Endodermal cell (in vitro differentiated cells): ENCODE data around the gene MLLT6. TPM values are rescaled to one million over a fixed set of nuclear protein-coding genes. Genes with fewer than 3 reads are reported as not detected.

Experiments
- DNase-seq: peaks from one replicate; pipeline ENCODE4 v3.0.0-alpha.2; 2017
- H3K27ac ChIP-seq: 2 replicates; pipeline ENCODE4 v1.5.1; 2013; ENCODE audit warnings: mild to moderate bottlenecking, low read depth, low read length, moderate library complexity
- H3K27me3 ChIP-seq: 2 replicates; pipeline ENCODE4 v1.6.1; 2013; ENCODE audit warnings: mild to moderate bottlenecking, low read length, moderate library complexity; ENCODE audit not compliant: insufficient read depth, control insufficient read depth, poor library complexity, severe bottlenecking
- H3K36me3 ChIP-seq: 2 replicates; pipeline ENCODE4 v1.7.0; 2013; ENCODE audit warnings: mild to moderate bottlenecking, low read length, moderate library complexity; ENCODE audit not compliant: control insufficient read depth, insufficient read depth
- H3K4me1 ChIP-seq: one replicate; pipeline ENCODE4 v1.7.0; 2013; ENCODE audit warnings: low read length; ENCODE audit not compliant: control insufficient read depth, insufficient read depth
- H3K4me3 ChIP-seq: 2 replicates; pipeline ENCODE4 v1.5.1; 2013; ENCODE audit warnings: mild to moderate bottlenecking, low read length, moderate library complexity
- H3K9ac ChIP-seq: 2 replicates; pipeline ENCODE4 v1.6.1; 2013; ENCODE audit warnings: mild to moderate bottlenecking, low read length, moderate library complexity; ENCODE audit not compliant: poor library complexity, severe bottlenecking; ENCODE audit errors: extremely low read depth
- H3K9me3 ChIP-seq: 2 replicates; pipeline ENCODE4 v1.6.1; 2013; ENCODE audit warnings: mild to moderate bottlenecking, low read length, moderate library complexity; ENCODE audit not compliant: control insufficient read depth
- H3K27ac Mint-ChIP-seq: 2 replicates; pipeline ENCODE4 v1.8.0; 2020; ENCODE audit warnings: mixed read lengths
- H3K27me3 Mint-ChIP-seq: 2 replicates; pipeline ENCODE4 v1.8.0; 2021; ENCODE audit warnings: mild to moderate bottlenecking, mixed read lengths; ENCODE audit not compliant: insufficient read depth
- H3K36me3 Mint-ChIP-seq: 2 replicates; pipeline ENCODE4 v1.8.0; 2020; ENCODE audit warnings: low read depth, mixed read lengths
- H3K4me1 Mint-ChIP-seq: 2 replicates; pipeline ENCODE4 v1.8.0; 2020; ENCODE audit warnings: mixed read lengths
- H3K4me3 Mint-ChIP-seq: 2 replicates; pipeline ENCODE4 v1.8.0; 2020; ENCODE audit warnings: mild to moderate bottlenecking, moderate library complexity, mixed read lengths
- H3K9me3 Mint-ChIP-seq: 2 replicates; pipeline ENCODE4 v1.8.0; 2020; ENCODE audit warnings: mild to moderate bottlenecking, mixed read lengths
- WGBS, 2 experiments: methylation state at CpG; one replicate each; pipeline versions ENCODE4 v1.1.5 to v1.1.7; 2013; ENCODE audit warnings: missing lambda C conversion rate in 2 of 2, mixed read lengths in 1 of 2; ENCODE audit not compliant: insufficient coverage in 1 of 2, insufficient read length in 1 of 2; 5-methylcytosine and 5-hydroxymethylcytosine counted together
- total RNA-seq, 2 donors: library from RNA; stranded (reverse); fragmentation: NEBNext Ultra II Directional in 1 of 2; extraction: Animal tissue kit (Norgen Biotek cat#: 25700) in 1 of 2; gene quantifications; 2 replicates in 1 of 2; 3 replicates in 1 of 2; pipeline ENCODE4 v1.2.1, GENCODE V29; 2021
- TF ChIP-seq, protein P1 (sequence below): fragments of 200-600 bp; sonication (generic); conservative IDR thresholded peaks from 2 replicates; pipeline ENCODE4 v1.5.0; 2021; ENCODE audit warnings: antibody characterized with exemption, mild to moderate bottlenecking

Gene MLLT6
- total RNA-seq, 2 donors from 2014 or later: 112 to 127 TPM

DNA sequence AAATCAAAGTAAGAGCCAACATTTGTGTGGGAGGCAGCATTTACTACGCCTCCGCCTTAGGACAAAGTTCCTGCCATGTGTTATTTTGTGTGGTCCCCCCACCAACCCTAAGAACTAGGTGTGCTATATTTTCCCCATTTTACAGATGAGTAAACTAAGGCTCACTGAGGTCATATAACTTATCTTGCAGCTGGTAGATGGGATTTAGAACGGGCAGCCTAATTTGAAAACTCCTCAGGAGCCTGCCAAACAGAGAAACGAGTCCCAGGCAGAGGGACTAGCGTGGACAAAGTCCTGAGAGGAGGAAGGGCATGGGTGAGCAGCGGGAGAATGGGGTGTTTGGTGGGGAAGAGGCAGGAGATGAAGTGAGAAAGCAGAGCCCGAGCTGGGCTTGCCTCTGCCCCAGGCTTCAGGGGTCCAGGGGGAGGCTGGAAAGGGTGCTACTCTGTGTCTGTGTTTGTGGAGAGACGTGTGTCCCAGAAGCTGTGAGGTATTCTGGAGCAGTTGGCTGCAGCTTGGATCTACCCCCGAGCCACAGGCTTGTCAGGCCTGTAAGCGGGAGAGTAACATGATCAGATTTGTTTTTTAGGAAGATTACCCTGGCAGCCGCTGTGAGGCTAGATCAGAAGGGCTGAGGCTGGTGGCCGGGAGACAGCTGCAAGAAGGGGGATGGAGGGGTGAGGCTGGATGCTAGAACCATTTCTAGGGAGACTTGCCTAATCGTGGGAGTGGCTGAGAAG is 5.0 kb downstream of the MLLT6 start:
- Mint-ChIP-seq H3K4me1 (peaks cover 31% of the 10 kb centered on the region), H3K4me3 (no peak overlapping the region), H3K9me3 (no peaks in the 10 kb centered on the region), H3K27me3 (peaks cover 4% of the 10 kb centered on the region), H3K36me3 (peaks cover 50% of the 10 kb centered on the region), H3K27ac (no peak overlapping the region)
- Histone ChIP-seq H3K4me1 (peaks cover 9% of the 10 kb centered on the region), H3K9me3 (no peaks in the 10 kb centered on the region), H3K27me3 (no peaks in the 10 kb centered on the region), H3K9ac (no peak overlapping the region), H3K4me3 (no peak overlapping the region), H3K27ac (no peak overlapping the region), H3K36me3 (peaks cover 70% of the 10 kb centered on the region)
- 87 to 90% methylated on average over 9 to 13 of the region's 13 CpGs for WGBS, 2 experiments
- no peak for DNase-seq
- TF ChIP-seq, protein P1, sequence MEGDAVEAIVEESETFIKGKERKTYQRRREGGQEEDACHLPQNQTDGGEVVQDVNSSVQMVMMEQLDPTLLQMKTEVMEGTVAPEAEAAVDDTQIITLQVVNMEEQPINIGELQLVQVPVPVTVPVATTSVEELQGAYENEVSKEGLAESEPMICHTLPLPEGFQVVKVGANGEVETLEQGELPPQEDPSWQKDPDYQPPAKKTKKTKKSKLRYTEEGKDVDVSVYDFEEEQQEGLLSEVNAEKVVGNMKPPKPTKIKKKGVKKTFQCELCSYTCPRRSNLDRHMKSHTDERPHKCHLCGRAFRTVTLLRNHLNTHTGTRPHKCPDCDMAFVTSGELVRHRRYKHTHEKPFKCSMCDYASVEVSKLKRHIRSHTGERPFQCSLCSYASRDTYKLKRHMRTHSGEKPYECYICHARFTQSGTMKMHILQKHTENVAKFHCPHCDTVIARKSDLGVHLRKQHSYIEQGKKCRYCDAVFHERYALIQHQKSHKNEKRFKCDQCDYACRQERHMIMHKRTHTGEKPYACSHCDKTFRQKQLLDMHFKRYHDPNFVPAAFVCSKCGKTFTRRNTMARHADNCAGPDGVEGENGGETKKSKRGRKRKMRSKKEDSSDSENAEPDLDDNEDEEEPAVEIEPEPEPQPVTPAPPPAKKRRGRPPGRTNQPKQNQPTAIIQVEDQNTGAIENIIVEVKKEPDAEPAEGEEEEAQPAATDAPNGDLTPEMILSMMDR: no peak

DNA sequence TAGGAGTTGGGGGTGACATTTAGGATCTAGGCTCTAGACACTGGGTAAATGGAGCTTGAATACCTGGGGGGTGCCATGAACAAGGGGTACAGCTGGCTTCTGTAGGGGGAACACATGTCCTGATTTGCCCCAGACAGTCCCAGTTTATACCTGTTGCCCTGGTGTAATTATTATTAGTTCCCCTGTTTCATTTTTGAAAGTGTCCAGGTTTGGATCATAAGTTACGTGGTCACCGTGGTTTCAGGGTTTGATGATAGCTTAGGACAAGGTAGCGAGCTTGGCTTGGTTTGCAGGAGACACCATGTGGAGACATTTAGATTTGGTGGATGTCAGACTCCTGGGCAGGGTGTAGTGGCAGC is 5.5 kb downstream of the MLLT6 start:
- H3K9me3 Mint-ChIP-seq: no peaks in the 10 kb centered on the region
- H3K4me1 Mint-ChIP-seq: peaks cover 31% of the 10 kb centered on the region
- WGBS, 2 experiments: 95 to 100% methylated on average over 3 of the region's 3 CpGs
- H3K36me3 Mint-ChIP-seq: peaks cover 52% of the 10 kb centered on the region
- H3K4me3 Mint-ChIP-seq: no peak overlapping the region
- no peak overlapping the region for H3K9ac ChIP-seq
- no peak for DNase-seq
- H3K27ac ChIP-seq: no peak overlapping the region
- peaks cover 4% of the 10 kb centered on the region for H3K27me3 Mint-ChIP-seq
- TF ChIP-seq, protein P1: no peak
- H3K4me1 ChIP-seq: peaks cover 9% of the 10 kb centered on the region
- no peak overlapping the region for H3K4me3 ChIP-seq
- H3K27me3 ChIP-seq: no peaks in the 10 kb centered on the region
- H3K27ac Mint-ChIP-seq: no peak overlapping the region
- no peaks in the 10 kb centered on the region for H3K9me3 ChIP-seq
- H3K36me3 ChIP-seq: peaks cover 70% of the 10 kb centered on the region

DNA sequence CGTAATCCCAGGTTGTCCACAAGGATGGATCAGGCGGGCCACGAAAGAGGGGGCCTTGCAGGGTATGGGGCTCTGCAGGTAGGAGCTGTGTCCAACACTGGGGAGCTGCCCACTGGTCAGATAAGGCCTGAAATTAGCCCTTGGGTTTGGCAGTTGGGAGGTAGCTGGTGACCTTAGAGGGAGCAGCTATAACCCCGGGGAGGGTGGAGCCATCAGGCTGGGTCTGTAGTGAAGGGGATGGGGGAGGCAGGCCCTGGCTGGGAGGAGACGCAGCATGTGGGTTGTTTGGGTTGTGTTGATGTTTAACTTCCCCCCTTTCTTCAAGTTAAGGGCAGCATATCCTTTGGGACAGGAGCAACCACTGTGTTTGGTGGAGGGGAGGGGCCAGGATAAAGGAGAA is 5.9 kb downstream of the MLLT6 start:
- Histone ChIP-seq H3K9me3 (no peaks in the 10 kb centered on the region), H3K4me3 (no peak overlapping the region), H3K4me1 (peaks cover 9% of the 10 kb centered on the region), H3K27me3 (no peaks in the 10 kb centered on the region), H3K9ac (no peak overlapping the region), H3K36me3 (peaks cover 72% of the 10 kb centered on the region), H3K27ac (no peak overlapping the region)
- no peak for DNase-seq
- TF ChIP-seq, protein P1: no peak
- H3K4me1 Mint-ChIP-seq: peaks cover 31% of the 10 kb centered on the region
- WGBS, 2 experiments: 82 to 93% methylated on average over 5 of the region's 5 CpGs
- no peak overlapping the region for H3K27ac Mint-ChIP-seq
- no peak overlapping the region for H3K4me3 Mint-ChIP-seq
- peaks cover 56% of the 10 kb centered on the region for H3K36me3 Mint-ChIP-seq
- no peaks in the 10 kb centered on the region for H3K9me3 Mint-ChIP-seq
- peaks cover 4% of the 10 kb centered on the region for H3K27me3 Mint-ChIP-seq
